ENCODE results near the gene TMEM87A.

- TF ChIP-seq POLR2A (IDR thresholded peaks at IDR 0.05) (no peak), CTCF (IDR thresholded peaks at IDR 0.05) (no peak)
Observed at GRCh38 chr15:42178056-42178455, 95.2 kb downstream of the TMEM87A start.

All from thyroid gland (tissue), 4 donors.